Measurements from ENCODE around the gene SEZ6L. TPM values are rescaled to one million over a fixed set of nuclear protein-coding genes. Genes with fewer than 3 reads are reported as not detected.
A peak's percentile ranks its signal among the peaks of the same experiment; 100 is the strongest.

The SEZ6L gene
- total and polyA plus RNA-seq, 10 donors, result 0.02 to 0.72 (median 0.30) TPM; not detected in 2

DNA sequence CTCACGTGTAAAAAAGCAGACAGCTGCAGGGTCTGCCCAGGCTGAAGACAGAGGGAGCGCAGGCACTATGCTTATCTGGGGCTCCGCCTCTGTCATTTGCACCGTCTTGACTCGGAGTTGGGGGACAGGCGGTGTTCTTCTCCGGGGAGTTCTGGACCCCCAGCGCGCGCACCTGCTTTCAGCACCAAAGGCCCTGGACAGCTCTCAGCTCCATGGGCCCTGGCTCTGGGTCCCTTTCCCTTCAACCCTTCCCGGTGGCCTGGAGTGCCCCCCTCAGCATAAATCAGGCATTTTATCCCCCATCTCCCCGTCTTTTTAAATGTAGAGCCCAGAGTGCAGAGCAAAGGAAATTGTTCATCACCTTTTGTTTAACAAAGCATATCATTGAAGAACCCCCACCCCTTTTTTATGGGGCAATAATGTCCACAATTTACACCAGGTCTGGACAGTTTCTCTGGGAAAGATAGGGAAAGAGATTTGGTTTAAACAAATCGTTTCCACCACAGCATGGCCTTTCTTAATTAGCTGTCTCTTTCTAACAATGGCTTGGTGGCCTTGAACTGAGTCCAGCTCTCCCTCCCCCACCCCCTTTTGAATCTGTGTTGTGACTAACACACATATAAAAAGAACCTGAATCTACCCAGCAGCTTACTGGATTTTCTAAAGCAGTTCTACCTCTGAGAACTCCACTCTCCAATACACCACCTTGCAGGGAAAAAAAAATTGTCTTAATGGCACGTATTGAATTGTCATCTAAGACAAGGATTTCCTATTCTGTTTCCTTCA lies 1.7 kb downstream of the SEZ6L start:
- no peak overlapping the region for H3K27ac ChIP-seq
- DNase-seq, result no peak
- H3K27me3 ChIP-seq (replicated peaks in 1 of 7), result peaks cover 0 to 99% (median 52%) of the 10 kb centered on the region in 7 donors
- H3K36me3 ChIP-seq, result no peaks in the 10 kb centered on the region
- no peak overlapping the region for H3K4me3 ChIP-seq
- H3K9me3 ChIP-seq, result no peaks in the 10 kb centered on the region
- 8 to 14% (median 12%) methylated on average over 13 to 14 of the region's 14 CpGs for WGBS, 5 donors
- TF ChIP-seq, protein P1, sequence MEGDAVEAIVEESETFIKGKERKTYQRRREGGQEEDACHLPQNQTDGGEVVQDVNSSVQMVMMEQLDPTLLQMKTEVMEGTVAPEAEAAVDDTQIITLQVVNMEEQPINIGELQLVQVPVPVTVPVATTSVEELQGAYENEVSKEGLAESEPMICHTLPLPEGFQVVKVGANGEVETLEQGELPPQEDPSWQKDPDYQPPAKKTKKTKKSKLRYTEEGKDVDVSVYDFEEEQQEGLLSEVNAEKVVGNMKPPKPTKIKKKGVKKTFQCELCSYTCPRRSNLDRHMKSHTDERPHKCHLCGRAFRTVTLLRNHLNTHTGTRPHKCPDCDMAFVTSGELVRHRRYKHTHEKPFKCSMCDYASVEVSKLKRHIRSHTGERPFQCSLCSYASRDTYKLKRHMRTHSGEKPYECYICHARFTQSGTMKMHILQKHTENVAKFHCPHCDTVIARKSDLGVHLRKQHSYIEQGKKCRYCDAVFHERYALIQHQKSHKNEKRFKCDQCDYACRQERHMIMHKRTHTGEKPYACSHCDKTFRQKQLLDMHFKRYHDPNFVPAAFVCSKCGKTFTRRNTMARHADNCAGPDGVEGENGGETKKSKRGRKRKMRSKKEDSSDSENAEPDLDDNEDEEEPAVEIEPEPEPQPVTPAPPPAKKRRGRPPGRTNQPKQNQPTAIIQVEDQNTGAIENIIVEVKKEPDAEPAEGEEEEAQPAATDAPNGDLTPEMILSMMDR (IDR thresholded peaks at IDR 0.05 in 8 of 11, conservative IDR thresholded peaks at IDR 0.05 in 3 of 11), result no peak
- no peak for TF ChIP-seq POLR2AphosphoS5 (IDR thresholded peaks at IDR 0.05)
- no peak for TF ChIP-seq POLR2A (IDR thresholded peaks at IDR 0.05)
- intact Hi-C loops (cut with DNase I; ENCODE audit: low total_unique reads), result no loop called here
- peaks cover 0 to 29% (median 20%) of the 10 kb centered on the region in 6 donors for H3K4me1 ChIP-seq

DNA sequence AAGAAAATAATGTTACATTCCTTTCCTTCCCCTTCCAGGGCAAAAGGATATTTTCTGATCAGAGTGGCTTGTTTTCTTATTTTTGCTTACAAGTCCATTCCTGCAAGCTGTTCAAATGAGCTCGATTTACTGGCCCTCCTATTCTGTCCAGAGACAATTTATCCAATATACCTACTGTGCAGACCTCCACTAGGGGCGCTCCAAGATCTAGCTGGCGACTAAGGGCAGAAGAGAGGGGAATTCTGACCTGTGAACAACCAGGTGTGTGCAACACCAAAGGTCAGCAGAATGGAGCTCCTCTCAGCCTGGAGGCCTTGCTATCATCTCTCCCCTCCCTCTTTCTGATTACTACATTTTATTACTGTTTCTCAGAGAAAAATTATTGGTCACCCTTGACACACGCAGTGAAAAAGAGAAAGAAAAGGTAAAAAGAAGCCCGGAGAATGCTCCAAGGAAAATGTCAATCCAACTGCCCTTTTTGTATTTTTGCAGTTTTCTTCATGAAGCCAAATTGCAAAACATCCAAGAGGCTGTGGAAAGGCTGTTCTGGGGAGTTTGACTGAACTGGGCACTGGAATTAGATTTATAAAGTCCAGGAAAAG lies 3.2 kb downstream of the SEZ6L start:
- Histone ChIP-seq H3K36me3 (no peaks in the 10 kb centered on the region), H3K9me3 (no peaks in the 10 kb centered on the region), H3K27me3 (replicated peaks in 1 of 7) (peaks cover 0 to 91% (median 52%) of the 10 kb centered on the region in 7 donors), H3K4me1 (peaks cover 0 to 29% (median 20%) of the 10 kb centered on the region in 6 donors), H3K4me3 (no peak overlapping the region), H3K27ac (no peak overlapping the region)
- TF ChIP-seq POLR2AphosphoS5 (IDR thresholded peaks at IDR 0.05), result no peak
- TF ChIP-seq, protein P1 (IDR thresholded peaks at IDR 0.05 in 8 of 11, conservative IDR thresholded peaks at IDR 0.05 in 3 of 11), result peak in 6 of 11 experiments; percentile 24 to 57 (median 52)
- intact Hi-C loops (cut with DNase I; ENCODE audit: low total_unique reads), result no loop called here
- DNase-seq, result no peak
- WGBS, 5 donors, result 37 to 45% (median 40%) methylated on average over 5 of the region's 5 CpGs

DNA sequence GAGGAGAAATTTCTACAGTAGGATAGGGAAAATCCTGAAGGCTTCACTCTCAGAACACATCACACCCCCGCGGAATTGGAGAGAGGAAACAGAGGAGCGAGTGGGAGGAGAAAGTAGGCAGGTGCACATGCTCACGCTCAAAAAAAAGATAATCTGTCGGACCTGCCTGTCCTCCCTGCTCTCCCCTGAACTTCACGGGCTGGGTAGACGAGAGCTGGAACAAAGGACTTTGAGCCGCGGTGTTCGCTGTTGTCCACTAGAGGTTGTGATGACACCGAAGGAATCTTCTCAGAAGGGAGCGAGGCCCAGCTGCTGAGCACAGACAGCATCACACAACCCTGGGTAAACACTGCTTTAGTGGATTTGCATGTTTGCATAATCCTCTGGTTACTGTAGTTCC lies 5.0 kb downstream of the SEZ6L start:
- H3K27ac ChIP-seq, result no peak overlapping the region
- H3K4me1 ChIP-seq, result peaks cover 0 to 17% (median 10%) of the 10 kb centered on the region in 6 donors
- peaks cover 0 to 87% (median 39%) of the 10 kb centered on the region in 7 donors for H3K27me3 ChIP-seq (replicated peaks in 1 of 7)
- H3K36me3 ChIP-seq, result no peaks in the 10 kb centered on the region
- WGBS, 5 donors, result 36 to 49% (median 41%) methylated on average over 12 of the region's 12 CpGs
- intact Hi-C loops (cut with DNase I; ENCODE audit: low total_unique reads), result no loop called here
- DNase-seq, result no peak
- no peak overlapping the region for H3K4me3 ChIP-seq
- TF ChIP-seq POLR2AphosphoS5 (IDR thresholded peaks at IDR 0.05) (no peak), POLR2A (IDR thresholded peaks at IDR 0.05) (no peak)
- TF ChIP-seq, protein P1 (IDR thresholded peaks at IDR 0.05 in 8 of 11, conservative IDR thresholded peaks at IDR 0.05 in 3 of 11), result no peak
- H3K9me3 ChIP-seq, result no peaks in the 10 kb centered on the region

DNA sequence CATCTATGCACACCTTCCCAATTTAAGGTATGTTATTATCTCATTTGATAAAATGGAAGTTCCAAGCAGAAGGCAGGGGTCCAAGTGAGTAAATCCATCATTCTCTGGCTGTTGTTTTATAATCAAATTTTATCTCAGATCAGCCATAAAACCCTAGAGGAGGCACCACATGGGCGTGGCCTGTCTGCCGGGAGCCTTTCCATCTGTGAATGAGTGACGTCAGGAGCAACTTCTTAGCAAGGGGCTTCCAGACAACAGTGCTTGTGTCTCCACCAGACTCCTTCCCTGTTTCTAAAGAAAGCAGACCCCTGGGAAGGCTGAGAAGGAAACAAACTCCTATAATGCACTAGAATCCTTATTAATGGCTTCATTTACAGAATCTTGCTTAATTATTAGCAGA lies 13.5 kb downstream of the SEZ6L start:
- Histone ChIP-seq H3K27ac (no peak overlapping the region), H3K27me3 (replicated peaks in 1 of 7) (peaks cover 0 to 60% (median 0%) of the 10 kb centered on the region in 7 donors), H3K36me3 (no peaks in the 10 kb centered on the region), H3K9me3 (peaks cover 0 to 11% (median 0%) of the 10 kb centered on the region in 8 donors), H3K4me3 (no peak overlapping the region), H3K4me1 (no peaks in the 10 kb centered on the region)
- no peak for DNase-seq
- TF ChIP-seq POLR2AphosphoS5 (IDR thresholded peaks at IDR 0.05) (no peak), POLR2A (IDR thresholded peaks at IDR 0.05) (no peak)
- TF ChIP-seq, protein P1 (IDR thresholded peaks at IDR 0.05 in 8 of 11, conservative IDR thresholded peaks at IDR 0.05 in 3 of 11), result no peak
- intact Hi-C loops (cut with DNase I; ENCODE audit: low total_unique reads), result no loop called here
- WGBS, 5 donors, result 37 to 67% (median 59%) methylated on average over 3 of the region's 3 CpGs

Data from spleen (tissue), 11 donors.